ENCODE results near the gene SRP68.
"Not testable (repeated sequence)": the region's sequence is repeated elsewhere in the genome, so short reads cannot be mapped to it uniquely, and the experiment has no call there.

The SRP68 gene

GRCh38 chr17:76044475-76045007 is 27.8 kb downstream of the SRP68 start:
- DNase-seq: not testable (repeated sequence)

GRCh38 chr17:76042868-76043267 is 29.4 kb downstream of the SRP68 start:
- DNase-seq: not testable (repeated sequence)

GRCh38 chr17:76040376-76040775 is 31.9 kb downstream of the SRP68 start:
- no peak for DNase-seq

- DNase-seq: no peak
Observed at GRCh38 chr17:76039121-76039520, 33.2 kb downstream of the SRP68 start.

- no peak for DNase-seq
Observed at GRCh38 chr17:76038050-76038449, 34.3 kb downstream of the SRP68 start.

- no peak for DNase-seq
Observed at GRCh38 chr17:76036497-76037261, 35.6 kb downstream of the SRP68 start.

GRCh38 chr17:76034428-76035350 is 37.6 kb downstream of the SRP68 start:
- DNase-seq: no peak

GRCh38 chr17:76033139-76033538 is 39.2 kb downstream of the SRP68 start:
- no peak for DNase-seq

- no peak for DNase-seq
Observed at GRCh38 chr17:76032780-76033108, 39.6 kb downstream of the SRP68 start.

GRCh38 chr17:76032073-76032779 is 40.1 kb downstream of the SRP68 start:
- DNase-seq: peak in 1 of 2 experiments; percentile 27

GRCh38 chr17:76027159-76027839 is 45.0 kb downstream of the SRP68 start, which contains the start of gene EVPL:
TSS of gene EVPL (minus strand) at chr17:76027306. CDS start at chr17:76027198, 108 bp downstream.
- DNase-seq: no peak

GRCh38 chr17:76026714-76027158 is 45.6 kb downstream of the SRP68 start:
- no peak for DNase-seq

- no peak for DNase-seq
Observed at GRCh38 chr17:76025294-76025693, 47.0 kb downstream of the SRP68 start.

GRCh38 chr17:76024353-76024752 is 48.0 kb downstream of the SRP68 start:
- no peak for DNase-seq

- no peak for DNase-seq
Observed at GRCh38 chr17:76023900-76024237, 48.4 kb downstream of the SRP68 start.

GRCh38 chr17:76022973-76023899 is 49.1 kb downstream of the SRP68 start:
- no peak for DNase-seq

- DNase-seq: no peak
Observed at GRCh38 chr17:76022285-76022684, 50.0 kb downstream of the SRP68 start.

GRCh38 chr17:76019833-76020467 is 52.4 kb downstream of the SRP68 start:
- DNase-seq: no peak

GRCh38 chr17:76018801-76019200 is 53.5 kb downstream of the SRP68 start:
- DNase-seq: no peak

- DNase-seq: no peak
Observed at GRCh38 chr17:76018340-76018680, 54.0 kb downstream of the SRP68 start.
